SU-DHL-6 (cell line): ENCODE data around the gene ZNF579.

Experiments
- H2AFZ ChIP-seq: fragments of 200-600 bp; sonication (generic); 2 replicates; pipeline ENCODE4 v1.6.1; 2014; ENCODE audit warnings: low read depth, mild to moderate bottlenecking, moderate library complexity, mixed read lengths, antibody characterized with exemption, low read length; ENCODE audit not compliant: severe bottlenecking
- H3F3A ChIP-seq: fragments of 200-600 bp; shearing (Covaris generic); 2 replicates; pipeline ENCODE4 v1.6.0; 2016; ENCODE audit warnings: antibody characterized with exemption, mild to moderate bottlenecking; ENCODE audit not compliant: insufficient read depth
- H3K27ac ChIP-seq: fragments of 200-600 bp; sonication (generic); 2 replicates; pipeline ENCODE4 v1.5.1; 2016; ENCODE audit warnings: low read depth, mild to moderate bottlenecking, low read length, moderate library complexity, mixed read lengths
- H3K27me3 ChIP-seq: fragments of 200-600 bp; sonication (generic), shearing (Covaris generic); 2 replicates; pipeline ENCODE4 v1.6.0; 2014; ENCODE audit warnings: mild to moderate bottlenecking, low read length
- H3K36me3 ChIP-seq: fragments of 200-600 bp; sonication (generic); 2 replicates; pipeline ENCODE4 v1.6.1; 2014; ENCODE audit warnings: mild to moderate bottlenecking, low read length, mixed read lengths
- H3K4me2 ChIP-seq: fragments of 300-600, 200-600 bp; shearing (Covaris generic), sonication (generic); 2 replicates; pipeline ENCODE4 v1.6.0; 2014; ENCODE audit warnings: low read length, low read depth, mild to moderate bottlenecking; ENCODE audit not compliant: poor library complexity, severe bottlenecking
- H3K4me3 ChIP-seq: fragments of 200-600 bp; sonication (generic); 2 replicates; pipeline ENCODE4 v1.5.1; 2014; ENCODE audit warnings: antibody characterized with exemption, low read length, mild to moderate bottlenecking, mixed read lengths; ENCODE audit not compliant: insufficient read depth, poor library complexity, severe bottlenecking
- H3K79me2 ChIP-seq: fragments of 200-600 bp; sonication (generic); 2 replicates; pipeline ENCODE4 v1.6.1; 2014; ENCODE audit warnings: mild to moderate bottlenecking, low read length, moderate library complexity; ENCODE audit not compliant: insufficient read depth
- H3K9ac ChIP-seq: fragments of 200-600 bp; sonication (generic); 2 replicates; pipeline ENCODE4 v1.7.0; 2014; ENCODE audit warnings: mild to moderate bottlenecking, low read length
- H3K9me2 ChIP-seq: fragments of 200-600 bp; sonication (generic); replicated peaks from 2 replicates; pipeline ENCODE4 v1.6.1; 2014; ENCODE audit warnings: low read length; ENCODE audit not compliant: insufficient read depth
- H3K9me3 ChIP-seq: fragments of 200-600 bp; sonication (generic); 2 replicates; pipeline ENCODE4 v1.6.1; 2014; ENCODE audit warnings: low read length, mixed read lengths; ENCODE audit not compliant: insufficient read depth
- H4K20me1 ChIP-seq: fragments of 200-600 bp; sonication (generic); 2 replicates; pipeline ENCODE4 v1.6.1; 2014; ENCODE audit warnings: low read depth, mild to moderate bottlenecking, antibody characterized with exemption, low read length, moderate library complexity, mixed read lengths
- CTCF ChIP-seq: fragments of 200-600 bp; sonication (generic); IDR thresholded peaks from one replicate; pipeline ENCODE4 v1.5.1; 2017; ENCODE audit warnings: antibody characterized with exemption, mild to moderate bottlenecking, low read length, moderate library complexity; ENCODE audit not compliant: insufficient read depth, poor library complexity, severe bottlenecking
- EZH2phosphoT487 ChIP-seq: fragments of 200-600 bp; sonication (generic), shearing (Covaris generic); conservative IDR thresholded peaks from 2 replicates; pipeline ENCODE4 v1.6.1; 2018; ENCODE audit warnings: mild to moderate bottlenecking, antibody characterized with exemption, low read length, moderate library complexity, mixed read lengths

ZNF579 gene

GRCh38 chr19:55546011-55546410, 34.6 kb downstream of the ZNF579 start:
- Histone ChIP-seq H3K79me2 (no peaks in the 10 kb centered on the region), H3K9me3 (no peaks in the 10 kb centered on the region), H3K27me3 (no peaks in the 10 kb centered on the region), H4K20me1 (no peaks in the 10 kb centered on the region), H3K27ac (no peak overlapping the region), H3K4me3 (no peak overlapping the region), H3K4me2 (no peak overlapping the region), H3F3A (no peaks in the 10 kb centered on the region), H3K9me2 (no peaks in the 10 kb centered on the region), H2AFZ (no peak overlapping the region), H3K36me3 (no peaks in the 10 kb centered on the region), H3K9ac (no peak overlapping the region)
- no peak for TF ChIP-seq EZH2phosphoT487
- TF ChIP-seq CTCF, result no peak

GRCh38 chr19:55545443-55545842, 35.2 kb downstream of the ZNF579 start, which contains the start of gene SBK3:
TSS of gene SBK3 (minus strand) at chr19:55545543. CDS start at chr19:55545543, 0 bp downstream.
- Histone ChIP-seq H3K4me2 (no peak within 1 kb of the TSS), H3K9me3 (no peaks in the 10 kb centered on the region), H3K4me3 (no peak within 1 kb of the TSS), H3K79me2 (no peaks in the 10 kb centered on the region), H3F3A (no peaks in the 10 kb centered on the region), H3K9ac (no peak within 1 kb of the TSS), H4K20me1 (no peaks in the 10 kb centered on the region), H3K9me2 (no peaks in the 10 kb centered on the region), H3K36me3 (no peaks in the 10 kb centered on the region), H2AFZ (no peak within 1 kb of the TSS), H3K27me3 (no peaks in the 10 kb centered on the region), H3K27ac (no peak within 1 kb of the TSS)
- no peak for TF ChIP-seq EZH2phosphoT487
- no peak for TF ChIP-seq CTCF

- no peak overlapping the region for H3K9ac ChIP-seq
- H3K27ac ChIP-seq, result no peak overlapping the region
- H2AFZ ChIP-seq, result no peak overlapping the region
- H3K79me2 ChIP-seq, result no peaks in the 10 kb centered on the region
- no peaks in the 10 kb centered on the region for H3K27me3 ChIP-seq
- no peaks in the 10 kb centered on the region for H4K20me1 ChIP-seq
- no peaks in the 10 kb centered on the region for H3K9me2 ChIP-seq
- no peak for TF ChIP-seq CTCF
- TF ChIP-seq EZH2phosphoT487, result no peak
- no peaks in the 10 kb centered on the region for H3F3A ChIP-seq
- H3K4me3 ChIP-seq, result no peak overlapping the region
- H3K9me3 ChIP-seq, result no peaks in the 10 kb centered on the region
- no peaks in the 10 kb centered on the region for H3K36me3 ChIP-seq
- H3K4me2 ChIP-seq, result no peak overlapping the region
Observed at GRCh38 chr19:55544776-55545439, 35.7 kb downstream of the ZNF579 start.
